CD1c-positive myeloid dendritic cell (primary cell): ENCODE data around the gene USH2A.

Experiments
- DNase-seq: peaks from one replicate; pipeline ENCODE4 v3.0.0-alpha.2; 2016; ENCODE audit errors: extremely low spot score

USH2A gene

DNA sequence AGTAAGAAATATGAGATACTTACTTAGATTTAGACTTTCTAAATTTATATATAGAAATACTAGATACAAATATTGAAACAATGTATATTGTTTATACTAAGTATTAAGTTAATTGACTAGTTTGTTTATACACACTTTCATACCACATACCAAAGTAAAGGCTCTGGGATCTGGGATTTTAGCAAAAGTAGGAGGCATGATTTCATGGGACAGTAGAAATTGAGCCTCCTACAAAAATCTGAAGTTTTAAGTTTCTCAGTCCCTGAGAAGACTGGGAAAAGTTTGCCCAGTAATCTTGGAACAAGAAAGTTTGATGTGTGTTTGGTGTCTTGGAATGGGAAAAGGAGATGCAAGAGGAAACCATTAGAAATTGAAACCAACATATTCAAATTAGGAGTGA, 825.3 kb downstream of the USH2A start:
- no peak for DNase-seq

DNA sequence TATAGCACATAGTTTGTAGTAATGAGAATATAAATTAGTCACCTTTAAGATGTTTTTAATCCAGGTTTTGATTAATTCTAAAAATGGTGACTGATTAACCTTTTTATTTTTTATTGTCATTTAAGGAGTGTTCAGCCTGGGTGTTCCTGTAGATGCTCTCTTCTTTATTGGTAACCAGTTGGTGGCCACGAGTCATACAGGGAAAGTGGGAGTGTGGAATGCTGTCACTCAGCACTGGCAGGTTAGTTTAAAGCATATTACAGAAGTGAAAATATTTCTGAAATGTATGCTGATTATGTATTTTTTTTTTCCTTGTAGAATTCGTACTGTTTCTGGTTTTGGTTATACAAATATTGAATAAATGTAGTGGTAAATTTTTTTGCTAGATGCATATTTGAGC, 828.0 kb downstream of the USH2A start:
- DNase-seq = no peak

DNA sequence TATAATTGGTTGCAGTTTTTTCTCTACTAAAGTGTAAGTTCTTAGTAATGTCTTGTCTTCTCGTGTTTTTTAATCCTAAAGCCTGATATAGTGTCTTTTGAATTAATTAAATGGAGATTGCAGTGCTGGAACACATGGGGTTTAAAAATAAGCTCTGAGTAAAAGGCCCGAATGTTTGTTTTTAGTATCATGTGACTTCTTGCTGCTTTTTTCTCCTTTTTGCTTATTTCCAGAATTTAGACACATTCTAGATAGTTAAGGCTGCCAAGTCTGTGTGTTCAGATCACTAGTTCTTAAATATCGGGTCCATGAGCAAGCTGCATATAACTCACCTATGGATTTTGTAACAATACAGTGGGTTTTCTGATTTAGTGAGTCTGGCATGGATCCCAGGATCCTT, 828.6 kb downstream of the USH2A start:
- no peak for DNase-seq

DNA sequence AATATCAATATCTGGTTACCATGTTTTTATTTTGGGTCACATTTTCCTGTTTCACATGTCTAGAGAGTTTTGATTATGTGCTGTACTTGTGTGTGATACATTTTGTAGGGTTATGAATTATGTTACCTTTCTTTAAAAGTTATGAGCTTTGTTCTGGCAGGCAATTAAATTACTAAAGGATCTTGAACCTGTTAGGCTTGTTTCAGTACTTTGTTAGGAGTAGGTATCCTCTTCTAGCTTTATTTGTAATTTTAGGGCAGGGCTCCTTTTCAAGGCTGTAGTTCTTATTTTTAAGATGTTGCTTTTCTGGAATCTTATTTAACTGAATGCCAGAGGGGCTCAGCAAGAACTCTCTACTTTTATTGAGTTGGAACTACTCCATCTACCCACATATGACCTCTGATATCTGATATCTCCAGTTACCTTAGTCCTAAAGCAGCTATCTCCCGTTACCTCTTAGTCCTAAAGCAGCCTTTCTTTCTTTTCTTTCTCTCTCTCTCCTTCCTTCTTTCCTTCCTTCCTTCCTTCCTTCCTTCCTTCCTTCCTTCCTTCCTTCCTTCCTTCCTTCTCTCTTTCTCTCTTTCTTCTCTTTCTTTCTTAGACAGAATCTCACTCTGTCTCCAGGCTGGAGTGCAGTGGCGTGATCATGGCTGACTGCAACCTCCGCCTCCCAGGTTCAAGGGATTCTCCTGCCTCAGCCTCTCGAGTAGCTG, 832.3 kb downstream of the USH2A start:
- no peak for DNase-seq

DNA sequence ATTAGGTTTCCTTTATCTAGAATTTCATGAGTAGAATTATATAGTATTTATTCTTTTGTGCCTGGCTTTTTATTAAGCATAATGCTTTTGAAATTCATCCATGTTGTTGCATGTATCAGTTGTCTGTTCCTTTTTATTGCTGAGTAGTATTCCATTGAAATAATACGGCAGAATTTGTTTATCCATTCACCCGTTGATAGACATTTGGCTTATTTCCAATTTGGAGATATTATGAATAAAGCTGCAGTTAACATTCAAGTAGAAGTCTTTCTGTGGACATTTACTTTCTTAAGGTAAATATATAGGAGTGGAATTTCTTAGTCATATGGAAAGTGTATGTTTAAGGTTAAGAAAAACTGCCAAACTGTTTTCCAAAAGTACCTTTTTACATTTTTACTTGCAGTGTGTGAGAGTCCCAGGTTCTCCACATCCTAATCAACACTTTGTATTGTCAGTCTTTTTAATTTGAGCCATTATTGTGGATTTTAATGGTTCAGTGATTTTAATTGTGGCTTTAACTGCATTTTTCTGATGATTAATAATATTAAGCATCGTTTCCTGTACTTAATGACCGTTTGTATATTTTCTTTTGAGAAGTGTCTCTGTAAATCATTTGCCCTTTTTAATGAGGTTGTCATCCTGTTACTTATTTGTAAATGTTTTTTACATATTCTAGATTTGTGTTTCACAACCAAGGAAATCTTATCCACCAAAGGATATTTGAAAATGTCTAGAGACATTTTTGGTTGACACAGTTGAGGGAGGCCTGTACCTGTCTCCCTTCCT, 833.4 kb downstream of the USH2A start:
- no peak for DNase-seq

DNA sequence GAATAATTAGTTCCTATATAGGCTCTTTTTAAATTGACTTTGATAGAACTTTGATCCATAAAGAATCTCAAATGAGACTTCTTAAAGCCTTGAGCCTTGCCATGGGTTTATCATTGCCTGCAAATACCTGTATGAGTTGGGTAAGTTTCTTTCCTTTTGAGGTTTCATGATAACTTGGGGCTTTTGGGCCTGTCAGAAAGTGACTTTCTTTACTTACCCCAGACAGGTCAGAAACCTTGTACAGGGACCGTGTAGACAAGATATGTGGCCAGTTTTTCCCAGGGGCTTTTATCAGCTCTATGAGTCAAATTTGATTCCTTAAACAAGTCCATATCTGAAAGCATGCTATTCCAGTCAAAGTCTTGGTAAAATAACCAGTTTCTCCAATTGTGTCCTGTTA, 838.9 kb downstream of the USH2A start:
- no peak for DNase-seq

DNA sequence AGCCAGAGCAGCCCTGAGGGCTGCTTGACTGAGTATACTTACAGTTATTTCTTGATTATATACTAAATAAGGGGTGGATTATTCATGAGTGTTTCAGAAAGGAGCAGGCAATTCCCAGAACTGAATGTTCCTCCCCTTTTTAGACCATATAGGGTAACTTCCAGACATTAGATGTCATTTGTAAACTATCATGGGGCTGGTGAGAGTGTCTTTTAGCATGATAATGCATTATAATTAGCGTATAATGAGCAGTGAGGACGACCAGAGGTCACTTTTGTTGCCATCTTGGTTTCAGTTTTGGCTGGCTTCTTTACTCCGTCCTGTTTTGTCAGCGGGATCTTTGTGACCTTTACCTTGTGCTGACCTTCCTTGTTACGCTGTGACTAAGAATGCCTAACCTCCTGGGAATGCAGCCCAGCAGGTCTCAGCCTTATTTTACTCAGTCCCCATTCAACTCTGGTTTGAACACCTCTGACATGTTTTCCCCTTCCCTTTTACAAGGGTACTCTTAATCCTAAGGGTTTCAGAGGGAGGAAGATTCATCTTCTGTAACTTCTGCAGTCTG, 840.0 kb downstream of the USH2A start:
- DNase-seq = no peak

DNA sequence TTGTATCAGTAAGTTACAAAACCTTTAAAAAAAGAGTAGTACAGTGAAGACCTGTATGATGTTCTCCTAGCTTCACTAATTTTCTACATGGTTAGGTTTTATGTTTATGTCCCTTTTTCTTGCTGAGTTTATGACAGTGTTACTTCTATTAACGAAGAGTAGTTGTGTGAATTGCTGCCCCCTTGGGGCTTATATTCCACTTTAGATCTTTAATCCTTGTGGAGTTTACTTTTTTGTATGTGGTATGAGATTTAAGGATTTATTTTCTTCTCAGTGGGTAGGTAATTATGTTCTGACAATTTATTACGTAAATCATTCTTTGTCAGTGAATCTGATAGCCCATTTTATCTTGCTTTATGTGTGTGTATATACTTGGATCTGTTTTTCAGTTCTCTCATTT, 841.4 kb downstream of the USH2A start:
- no peak for DNase-seq
